Stimulated activated CD4-positive, alpha-beta T cell treated with anti-CD3 and anti-CD28 coated beads, Interleukin-4, amount 100 ng/mL, for 4 hours (primary cell): Measurements from ENCODE around the gene KMT2D.
A peak's percentile ranks its signal among the peaks of the same experiment; 100 is the strongest.

Source experiments
- DNase-seq, 2 experiments: peaks; one replicate each; pipeline ENCODE4 v3.0.0-alpha.2; 2020

Gene KMT2D

DNA sequence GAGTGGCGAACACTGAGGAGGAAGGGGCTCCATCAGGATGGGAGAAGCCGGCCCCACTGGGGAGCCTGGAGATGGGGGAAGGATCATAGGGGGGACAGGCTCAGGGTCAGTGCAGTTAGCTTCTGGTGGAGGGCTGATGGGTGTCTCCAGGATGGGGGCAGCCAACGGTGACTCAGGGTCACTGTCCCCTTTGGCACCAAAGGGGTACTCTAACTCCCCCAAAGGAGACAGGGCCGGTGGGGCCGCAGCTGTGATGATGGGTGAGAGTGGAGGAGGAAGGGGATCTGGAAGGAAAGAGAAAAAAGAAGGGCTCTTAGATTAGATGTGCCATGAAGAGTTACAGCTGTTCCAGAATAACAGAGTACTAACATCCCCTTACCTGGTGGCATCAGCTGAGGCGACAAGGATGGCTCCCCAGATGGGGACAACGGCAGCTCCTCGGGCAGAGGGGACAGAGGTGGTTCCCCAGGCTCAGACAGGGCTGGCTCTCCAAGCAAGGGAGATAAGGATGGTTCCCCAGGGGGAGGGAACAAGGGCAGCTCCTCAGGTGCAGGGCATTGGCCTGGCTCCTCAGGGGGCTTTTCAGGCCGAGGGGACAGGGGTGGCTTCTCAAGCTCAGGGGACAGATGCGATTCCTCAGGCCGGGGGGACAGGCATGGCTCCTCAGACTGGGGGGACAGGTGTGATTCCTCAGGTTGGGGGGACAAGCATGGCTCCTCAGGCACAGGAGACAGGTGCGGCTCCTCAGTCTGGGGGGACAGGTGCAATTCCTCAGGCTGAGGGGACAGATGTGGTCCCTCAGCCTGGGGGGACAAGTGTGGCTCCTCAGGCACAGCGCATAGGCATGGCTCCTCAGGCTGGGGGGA, 9.9 kb downstream of the KMT2D start:
- no peak for DNase-seq

DNA sequence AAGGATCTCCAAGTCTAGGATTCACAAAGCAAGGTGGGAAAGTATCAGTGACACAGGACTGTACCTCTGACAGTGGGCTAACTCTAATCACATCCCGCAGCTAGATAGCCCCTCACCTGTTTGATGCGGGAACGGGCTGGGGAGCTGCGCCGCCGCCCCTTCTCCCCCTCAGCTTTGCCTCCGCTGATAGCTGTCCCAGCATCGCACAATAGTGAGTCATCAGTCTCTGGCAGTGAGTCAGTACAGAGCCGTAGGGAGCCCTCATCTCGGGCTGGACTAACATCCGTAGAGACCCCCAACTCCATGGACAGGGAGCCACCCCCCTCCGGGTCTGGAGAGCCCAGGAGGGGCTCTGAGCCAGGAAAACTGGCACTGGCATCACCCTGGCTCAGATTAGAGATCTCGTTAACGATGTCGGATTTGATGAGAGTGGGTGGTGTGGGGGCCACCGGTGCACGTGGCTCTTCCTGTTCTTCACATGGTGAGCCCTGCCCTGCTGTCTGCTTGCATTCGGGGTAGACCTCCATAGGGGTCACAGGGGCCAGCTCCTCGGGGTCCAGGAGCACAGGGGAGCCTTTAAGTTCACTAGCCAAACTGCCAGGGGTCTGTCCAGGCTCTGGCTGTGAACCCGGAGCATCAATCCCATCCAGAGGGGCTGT, 10.9 kb downstream of the KMT2D start:
- no peak for DNase-seq

DNA sequence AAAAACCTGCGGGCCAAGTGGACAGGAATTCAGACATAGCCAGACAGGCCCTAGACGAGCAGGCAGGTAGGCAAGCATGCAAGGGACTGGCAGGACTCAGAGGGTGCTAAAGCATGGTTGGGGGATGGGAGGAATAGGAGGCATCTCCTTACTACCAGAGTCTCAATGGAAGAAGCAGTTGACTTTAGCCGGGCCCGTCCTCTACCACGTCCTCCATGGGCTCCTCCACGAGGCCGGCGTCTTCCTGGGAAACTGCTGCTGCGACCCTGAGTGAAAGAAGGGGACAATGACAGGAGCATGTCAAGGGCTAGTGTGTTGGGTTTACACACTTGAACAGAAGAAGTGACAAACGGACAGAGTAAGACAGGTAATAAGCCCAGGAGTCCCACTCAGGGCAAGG, 11.6 kb downstream of the KMT2D start:
- no peak for DNase-seq

DNA sequence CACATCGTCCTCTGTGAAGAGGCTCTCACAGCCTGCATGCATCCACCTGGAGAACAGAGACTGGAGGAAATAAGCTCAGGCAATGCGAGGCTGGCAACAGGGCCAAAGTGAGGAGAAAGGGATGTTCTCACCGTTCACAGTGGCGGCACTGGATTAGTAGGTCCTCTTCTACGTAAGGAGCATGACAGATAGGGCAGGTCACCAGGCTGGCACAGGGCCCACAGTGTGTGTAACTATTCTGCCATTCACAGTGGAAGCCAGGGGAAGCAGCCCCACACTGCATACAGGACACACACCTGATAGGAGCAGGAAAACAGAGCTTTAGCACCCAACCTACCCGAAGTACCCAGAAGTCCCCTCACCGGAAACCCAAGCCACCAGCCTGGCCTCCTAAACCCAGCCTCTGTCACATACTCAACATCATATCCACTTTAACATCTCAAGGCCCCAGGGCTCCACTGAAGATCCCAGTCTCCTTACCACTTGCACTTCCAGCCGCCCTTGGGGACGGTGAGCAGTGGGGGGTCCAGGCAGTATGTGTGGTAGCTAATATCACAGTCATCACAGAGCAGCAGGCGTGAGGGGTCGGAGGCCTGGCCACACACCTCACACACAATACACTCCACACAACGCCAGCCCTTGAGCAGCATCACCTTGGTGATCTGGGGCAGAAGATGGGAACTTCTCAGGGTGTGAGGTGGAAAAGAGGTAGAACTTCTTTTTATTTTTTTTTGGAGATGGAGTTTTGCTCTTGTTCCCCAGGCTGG, 14.3 kb downstream of the KMT2D start:
- no peak for DNase-seq

- no peak for DNase-seq
These were observed 15.9 kb downstream of the KMT2D start for GRCh38 chr12:49044660-49045059.

DNA sequence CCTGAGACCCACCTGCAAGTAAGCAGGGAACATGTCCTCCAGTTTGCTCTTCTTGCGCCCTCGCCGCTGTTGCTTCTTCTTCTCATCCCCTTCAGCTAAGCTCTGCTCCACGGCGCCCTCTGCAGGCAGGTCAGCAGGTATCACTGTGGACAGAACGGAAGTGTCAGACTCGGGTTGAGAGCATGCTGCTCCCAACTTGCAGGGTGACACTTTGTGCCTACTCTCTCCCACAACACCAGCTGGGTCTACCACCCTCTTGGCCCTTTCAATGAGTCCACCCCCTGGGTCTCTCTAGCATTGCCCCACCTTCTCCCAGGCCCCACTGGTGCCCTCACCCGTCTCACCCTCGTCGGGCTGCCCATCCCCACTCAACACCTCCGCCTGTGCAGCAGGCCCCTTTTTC, 16.7 kb downstream of the KMT2D start:
- DNase-seq, result peak; percentile 70 to 78

DNA sequence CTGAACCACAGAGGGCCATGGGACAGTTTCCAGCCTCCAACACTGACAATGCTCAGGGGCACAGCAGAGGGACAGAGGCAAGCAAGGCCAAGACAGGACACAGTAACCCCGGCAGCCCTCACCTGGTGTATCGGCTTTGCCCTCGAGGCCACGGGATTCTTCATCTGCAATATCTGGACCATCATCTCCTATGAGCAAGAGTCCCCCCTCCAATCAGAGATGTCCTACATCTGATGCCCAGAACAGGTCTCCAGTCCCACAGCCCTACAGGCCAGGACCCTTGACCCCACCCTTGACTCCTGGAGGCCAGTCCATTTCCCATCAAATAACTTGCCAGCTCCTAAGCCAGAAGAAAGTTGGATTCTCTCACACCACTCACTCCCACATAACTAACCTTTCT, 17.4 kb downstream of the KMT2D start:
- no peak for DNase-seq

GRCh38 chr12:49041881-49042484, 18.6 kb downstream of the KMT2D start:
- DNase-seq, result no peak

DNA sequence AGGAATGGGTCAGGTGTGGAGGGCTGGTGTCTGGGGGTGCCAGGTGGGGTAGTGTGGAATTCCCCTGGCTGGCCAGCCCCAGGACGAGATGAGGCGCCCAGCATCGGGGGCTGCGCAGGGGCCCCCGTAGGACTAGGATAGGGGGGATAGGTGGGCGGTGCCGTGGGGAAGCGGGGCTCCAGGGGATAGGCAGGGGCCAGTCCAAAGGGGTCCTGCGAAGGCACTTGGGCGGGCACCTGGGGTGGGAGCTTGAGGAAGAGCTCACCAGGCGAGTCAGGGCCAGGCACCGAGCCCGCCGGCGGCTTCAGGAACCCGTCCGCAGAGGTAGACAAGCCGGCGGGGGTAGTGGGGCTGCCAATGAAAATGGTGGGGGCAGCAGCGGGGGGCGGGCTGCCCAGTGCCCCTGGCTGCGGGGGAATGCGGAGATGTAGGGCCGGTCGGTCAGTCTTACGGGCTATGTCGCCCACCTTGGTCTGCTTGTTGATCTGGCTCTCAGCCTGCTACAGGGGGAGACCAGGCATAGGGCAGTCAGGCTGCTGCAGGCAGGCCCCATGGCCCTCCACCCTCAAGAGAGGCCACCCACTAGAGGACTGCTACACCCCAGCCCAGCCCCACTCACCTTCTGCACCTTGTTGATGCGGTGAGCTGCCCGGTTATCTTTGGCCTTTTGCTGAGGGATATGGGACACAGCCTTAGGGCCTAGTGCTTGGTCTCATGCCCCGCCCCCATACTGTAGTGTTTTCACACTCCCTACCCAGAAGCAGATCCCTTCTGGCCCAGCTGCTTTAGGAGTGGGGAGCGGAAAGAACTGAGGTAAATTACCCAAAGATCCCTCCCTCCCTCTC, 19.3 kb downstream of the KMT2D start:
- DNase-seq, result no peak

DNA sequence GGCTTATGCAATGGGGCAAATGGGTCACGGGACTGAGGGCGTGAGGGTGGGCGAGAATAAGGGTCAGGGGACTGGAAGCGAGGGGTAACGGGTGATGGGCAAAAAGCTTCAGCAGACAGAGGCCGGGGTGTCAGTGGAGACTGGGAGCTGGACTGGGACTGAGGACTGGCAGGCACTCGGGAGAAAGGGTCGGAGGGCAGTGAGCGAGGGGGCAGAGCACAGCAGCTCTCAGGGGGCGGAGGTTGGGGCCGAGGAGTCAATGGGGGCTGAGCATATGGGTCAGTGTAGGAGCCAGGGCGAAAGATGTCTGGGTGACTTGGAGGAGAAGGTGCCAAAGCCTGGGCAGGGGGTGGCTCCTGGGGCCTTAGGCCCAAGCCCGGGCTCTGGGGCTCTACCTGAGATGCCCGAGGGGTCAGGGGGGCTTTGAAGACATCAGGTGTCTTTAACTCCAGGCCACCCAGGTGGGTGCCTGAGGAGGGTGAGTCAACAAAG, 20.2 kb downstream of the KMT2D start:
- no peak for DNase-seq

DNA sequence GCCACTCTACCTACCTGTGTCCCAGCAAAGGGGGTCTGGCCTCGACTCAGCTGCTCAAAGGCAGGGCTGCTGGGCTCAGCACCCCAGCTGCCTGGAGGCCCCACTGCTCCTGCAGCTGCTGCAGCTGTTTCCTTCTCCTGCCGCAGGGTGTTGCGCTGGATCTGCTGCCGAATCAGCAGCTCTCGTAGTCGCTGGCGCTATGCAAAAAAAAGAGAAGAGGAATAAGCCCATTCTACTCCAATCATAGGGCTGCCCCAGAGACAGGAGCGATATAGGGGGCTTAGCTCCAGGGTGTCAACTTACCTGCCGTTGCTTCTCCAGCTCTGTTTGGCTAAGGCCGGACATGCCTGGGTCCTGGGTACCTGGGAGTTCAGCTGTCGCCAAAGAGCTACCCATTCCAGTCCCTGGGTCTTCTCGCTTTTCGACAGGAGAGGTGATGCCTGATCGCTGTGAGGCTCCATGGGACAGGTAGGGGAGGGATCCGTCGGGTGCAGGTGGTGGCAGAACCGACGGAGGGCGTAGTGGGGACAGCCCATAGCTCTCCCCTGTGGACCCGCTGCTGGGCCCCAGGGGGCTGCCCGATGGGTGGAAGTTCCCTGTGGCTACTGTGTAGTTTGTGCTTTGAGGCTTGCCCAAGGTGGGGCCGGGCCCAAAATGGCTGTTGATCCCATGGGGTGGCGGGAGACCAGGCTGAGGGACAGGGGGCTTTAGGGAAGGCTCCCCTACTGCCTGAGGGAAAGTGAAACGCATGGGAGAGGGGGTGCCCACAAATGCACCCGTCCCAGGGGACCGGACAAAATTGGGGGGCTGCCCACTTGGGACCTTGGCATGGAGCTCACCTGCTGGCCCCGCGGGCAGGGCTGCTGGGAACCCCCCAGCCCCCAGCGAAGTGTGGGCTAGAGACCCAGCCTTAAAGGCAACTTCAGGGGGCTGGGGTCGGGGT, 20.9 kb downstream of the KMT2D start:
- DNase-seq, result no peak

DNA sequence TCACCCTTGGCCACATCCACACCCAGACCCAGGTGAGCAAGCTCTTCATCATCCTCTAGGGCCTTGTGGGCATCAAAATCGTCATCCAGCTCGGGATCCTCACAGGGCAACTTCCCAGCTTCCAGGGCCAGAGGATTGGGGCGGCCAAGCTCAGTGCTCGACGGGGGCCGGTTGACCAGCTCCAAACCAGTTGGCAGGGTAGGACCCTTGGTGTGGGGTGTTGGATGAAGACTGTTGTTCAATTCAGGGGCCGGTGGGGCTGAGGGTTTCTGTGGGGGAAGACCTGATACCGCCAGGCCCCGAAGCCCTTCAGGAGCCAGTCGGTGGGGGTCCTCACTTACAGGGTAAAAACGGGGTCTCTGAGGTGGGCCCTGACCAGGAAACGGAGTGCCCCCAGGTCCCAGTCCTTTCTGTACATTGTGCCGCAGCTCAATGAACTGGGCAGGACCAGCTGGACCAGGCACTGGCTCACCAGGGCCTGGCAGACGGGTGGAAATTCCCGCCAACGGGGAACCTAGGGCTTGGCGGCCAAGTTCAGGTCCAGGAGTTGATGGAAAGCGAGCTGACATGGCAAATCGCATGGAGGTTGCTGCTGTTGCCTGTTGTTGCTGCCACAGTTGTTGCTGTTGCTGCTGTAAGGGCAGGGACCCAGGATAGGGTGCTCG, 22.2 kb downstream of the KMT2D start:
- DNase-seq, result no peak

DNA sequence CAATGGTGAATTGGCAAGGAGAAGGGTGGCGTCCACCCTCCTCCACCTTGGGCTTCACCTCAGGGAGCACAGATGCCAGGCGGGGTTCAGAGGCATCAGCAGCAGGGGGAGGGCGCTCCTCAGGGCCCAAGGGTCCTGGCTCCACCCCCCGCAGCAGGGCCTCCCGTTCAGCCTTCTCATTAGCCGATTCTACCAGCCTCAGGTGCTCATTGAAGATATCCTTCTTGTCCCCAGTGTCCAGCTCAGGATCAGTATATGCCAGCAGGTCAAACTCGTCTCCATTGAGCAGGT, 22.7 kb downstream of the KMT2D start:
- no peak for DNase-seq

DNA sequence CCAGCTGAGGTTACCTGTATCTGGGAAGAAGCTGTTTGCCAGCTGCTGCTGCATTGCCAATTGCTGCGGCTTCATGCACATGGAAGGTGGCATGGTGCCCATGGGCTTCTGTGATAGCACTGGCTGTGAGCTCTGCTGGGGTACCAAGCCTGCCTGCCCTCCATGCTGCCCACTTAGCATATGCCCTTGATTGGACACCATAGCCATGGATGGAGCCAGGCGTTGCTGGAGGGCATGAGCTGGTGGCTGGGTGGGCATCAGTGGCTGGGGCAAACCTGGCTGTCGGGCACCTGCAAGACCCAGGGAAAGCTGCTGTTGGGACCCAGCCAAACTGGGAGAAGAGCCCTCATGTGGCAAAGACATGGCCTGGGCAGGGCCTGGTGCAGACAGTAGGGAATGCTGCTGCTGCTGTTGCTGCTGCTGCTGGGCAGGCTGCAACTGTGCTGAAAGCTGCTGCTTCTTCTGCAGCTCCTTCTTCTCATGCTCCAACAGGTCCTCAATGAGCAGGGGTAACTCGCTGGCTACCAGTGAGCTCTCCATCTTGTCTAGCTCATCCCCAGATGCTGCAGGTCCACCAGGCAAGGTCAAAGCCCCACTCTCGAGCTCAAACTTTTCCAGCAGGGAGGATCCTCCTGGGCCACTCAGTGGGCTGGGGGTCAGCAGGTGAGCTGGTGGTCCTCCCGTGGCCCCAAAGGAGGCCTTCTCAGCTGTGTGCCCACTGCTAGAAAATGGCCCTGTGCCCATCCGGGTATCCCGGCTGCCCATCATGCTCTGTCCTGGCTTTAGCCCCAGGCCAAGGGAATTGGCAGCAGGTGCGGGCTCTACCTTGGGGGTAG, 23.3 kb downstream of the KMT2D start:
- DNase-seq, result no peak

GRCh38 chr12:49036029-49036428, 24.6 kb downstream of the KMT2D start:
- DNase-seq, result no peak

DNA sequence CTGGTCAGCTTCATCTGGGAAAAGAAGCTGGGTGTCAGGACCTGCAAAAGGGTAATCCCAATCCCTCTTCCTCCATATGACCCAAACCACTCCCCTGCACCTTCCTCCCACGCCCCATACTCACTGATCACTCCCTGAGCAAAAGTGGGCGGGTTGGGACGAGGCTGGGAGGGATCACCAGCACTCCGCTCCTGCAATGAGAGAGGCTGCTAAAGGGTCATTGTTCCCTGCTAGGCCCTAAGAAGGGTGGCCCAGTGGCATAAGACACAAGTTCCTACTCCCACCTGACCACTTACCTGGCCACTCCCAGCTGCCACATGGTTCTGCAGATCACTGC, 26.3 kb downstream of the KMT2D start:
- DNase-seq, result no peak

DNA sequence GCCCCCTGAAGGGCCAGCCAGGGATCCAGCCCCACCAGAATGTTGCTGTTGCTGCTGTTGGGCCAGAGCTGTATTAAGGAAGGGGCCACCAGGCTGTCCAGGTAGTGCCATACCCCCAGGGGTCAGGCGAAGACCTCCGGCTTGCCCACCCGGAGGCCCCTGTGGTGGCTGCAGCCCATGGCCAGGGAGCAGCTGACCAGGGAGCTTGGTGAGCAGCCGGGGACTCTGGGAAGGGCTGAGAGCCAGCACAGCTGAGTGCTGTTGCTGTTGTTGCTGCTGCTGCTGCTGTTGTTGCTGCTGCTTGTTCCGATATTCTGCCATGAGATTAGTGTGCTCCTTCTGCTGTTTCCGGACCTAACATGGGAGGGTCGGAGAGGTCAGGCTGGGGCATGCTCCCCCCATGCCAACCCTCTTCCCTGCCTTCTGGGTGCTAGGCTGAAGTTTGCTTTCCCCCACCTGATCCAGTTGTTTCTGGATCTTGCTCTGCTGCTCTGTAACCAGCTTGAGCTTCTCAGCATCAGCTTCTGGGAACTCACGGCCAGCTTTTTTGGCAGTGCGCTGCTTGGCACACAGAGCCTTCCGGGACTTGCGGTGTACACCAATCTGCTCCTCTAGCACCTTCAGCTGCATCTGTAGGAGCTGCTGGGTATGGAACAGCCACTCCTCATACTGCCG, 26.8 kb downstream of the KMT2D start:
- DNase-seq, result no peak

- DNase-seq, result no peak
These were observed 27.7 kb downstream of the KMT2D start for GRCh38 chr12:49032679-49033447.
